Activated naive CD8-positive, alpha-beta T cell treated with anti-CD3 and anti-CD28 coated beads, Interleukin-2, amount 50 U/mL, for 24 hours (primary cell): ENCODE measurements around the gene FAP.

Experiments used
- ATAC-seq: fragments of 150-1000 bp; cut with Tn5 transposase; one replicate; pipeline ENCODE4 v1.10.0; 2021
- DNase-seq: peaks from one replicate; pipeline ENCODE4 v3.0.0; 2021
- H3K27ac Mint-ChIP-seq: one replicate; pipeline ENCODE4 v1.8.0; 2021; ENCODE audit warnings: mild to moderate bottlenecking, mixed read lengths
- H3K27me3 Mint-ChIP-seq: one replicate; pipeline ENCODE4 v1.8.0; 2021; ENCODE audit warnings: mixed read lengths
- H3K36me3 Mint-ChIP-seq: one replicate; pipeline ENCODE4 v1.8.0; 2021; ENCODE audit warnings: low read depth, mixed read lengths
- H3K4me1 Mint-ChIP-seq: one replicate; pipeline ENCODE4 v1.8.0; 2021; ENCODE audit warnings: mixed read lengths
- H3K4me3 Mint-ChIP-seq: one replicate; pipeline ENCODE4 v1.8.0; 2021; ENCODE audit warnings: mild to moderate bottlenecking, moderate library complexity, mixed read lengths
- H3K9me3 Mint-ChIP-seq: one replicate; pipeline ENCODE4 v1.8.0; 2021; ENCODE audit warnings: mixed read lengths

Gene FAP

DNA sequence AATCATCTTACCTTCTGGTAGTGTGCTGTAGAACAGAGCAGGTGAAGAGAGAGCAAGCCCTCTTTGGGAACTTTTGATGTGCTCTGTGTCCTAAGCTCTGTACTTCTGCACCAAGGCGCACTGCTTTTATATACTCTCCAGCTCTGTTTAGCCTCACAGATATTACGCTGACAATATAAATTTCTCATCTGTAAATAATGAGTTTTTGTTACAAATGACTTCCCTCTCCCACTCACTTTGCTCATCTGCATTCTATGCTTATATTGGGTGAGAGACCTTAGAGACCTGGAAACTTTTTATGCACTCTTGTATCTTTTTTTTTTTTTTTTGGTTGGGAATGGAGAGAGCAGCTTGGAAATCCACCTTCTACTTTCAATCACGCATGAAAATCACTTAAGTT lies 91.1 kb downstream of the FAP start, which contains the start of gene GCG:
TSS of gene GCG (minus strand) at position 101 of the 400 bp plus-strand sequence. CDS start 3,069 bp downstream, outside the sequence.
- peaks cover 4% of the 10 kb centered on the region for H3K4me1 Mint-ChIP-seq
- no peak within 1 kb of the TSS for H3K4me3 Mint-ChIP-seq
- H3K9me3 Mint-ChIP-seq, result no peaks in the 10 kb centered on the region
- peaks cover 23% of the 10 kb centered on the region for H3K27me3 Mint-ChIP-seq
- no peaks in the 10 kb centered on the region for H3K36me3 Mint-ChIP-seq
- DNase-seq (no peak), ATAC-seq (no peak)
- no peak within 1 kb of the TSS for H3K27ac Mint-ChIP-seq

DNA sequence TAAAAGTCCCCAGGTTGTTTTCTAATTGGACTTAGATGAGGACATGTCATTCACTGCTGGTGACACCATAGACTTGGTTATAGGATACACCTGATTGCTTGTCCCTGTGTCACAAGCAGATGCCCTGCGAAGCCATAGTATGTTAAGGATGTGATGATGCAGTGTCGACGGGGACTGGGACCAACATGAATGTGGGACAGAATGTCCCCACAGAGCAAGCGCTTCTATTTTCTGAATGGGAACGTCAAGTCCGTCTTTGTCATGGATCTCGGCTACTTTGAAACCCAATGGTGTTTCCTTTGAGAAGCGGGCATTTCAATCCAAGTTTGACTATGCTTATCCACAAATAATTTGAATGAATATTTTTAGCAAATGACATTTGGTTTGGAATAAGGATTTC lies 93.3 kb downstream of the FAP start:
- Mint-ChIP-seq H3K27me3 (peaks cover 31% of the 10 kb centered on the region), H3K4me3 (no peak overlapping the region), H3K27ac (no peak overlapping the region), H3K36me3 (no peaks in the 10 kb centered on the region), H3K4me1 (peaks cover 4% of the 10 kb centered on the region), H3K9me3 (no peaks in the 10 kb centered on the region)
- no peak for DNase-seq
- ATAC-seq, result no peak

DNA sequence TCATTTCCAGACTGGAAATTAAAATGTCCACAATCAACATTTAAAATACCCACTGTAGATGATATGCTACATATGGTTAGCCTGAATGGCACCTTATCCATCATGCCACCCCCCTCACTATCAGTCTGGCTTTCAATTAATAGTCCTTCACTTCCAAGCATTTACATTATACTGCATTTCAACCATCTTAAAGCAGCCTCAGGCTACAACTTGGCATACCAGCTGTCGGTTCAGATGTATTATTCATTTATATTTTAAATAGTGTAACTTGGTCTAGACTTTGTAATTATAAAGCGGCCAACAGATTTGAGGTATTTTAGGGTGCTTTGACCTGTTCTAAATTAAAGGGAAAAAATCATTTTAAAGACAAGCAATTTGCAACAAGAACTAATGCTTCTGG lies 93.8 kb downstream of the FAP start:
- no peak overlapping the region for H3K4me3 Mint-ChIP-seq
- ATAC-seq (no peak), DNase-seq (no peak)
- H3K27me3 Mint-ChIP-seq, result peaks cover 31% of the 10 kb centered on the region
- no peaks in the 10 kb centered on the region for H3K9me3 Mint-ChIP-seq
- no peak overlapping the region for H3K27ac Mint-ChIP-seq
- H3K36me3 Mint-ChIP-seq, result no peaks in the 10 kb centered on the region
- peaks cover 4% of the 10 kb centered on the region for H3K4me1 Mint-ChIP-seq

DNA sequence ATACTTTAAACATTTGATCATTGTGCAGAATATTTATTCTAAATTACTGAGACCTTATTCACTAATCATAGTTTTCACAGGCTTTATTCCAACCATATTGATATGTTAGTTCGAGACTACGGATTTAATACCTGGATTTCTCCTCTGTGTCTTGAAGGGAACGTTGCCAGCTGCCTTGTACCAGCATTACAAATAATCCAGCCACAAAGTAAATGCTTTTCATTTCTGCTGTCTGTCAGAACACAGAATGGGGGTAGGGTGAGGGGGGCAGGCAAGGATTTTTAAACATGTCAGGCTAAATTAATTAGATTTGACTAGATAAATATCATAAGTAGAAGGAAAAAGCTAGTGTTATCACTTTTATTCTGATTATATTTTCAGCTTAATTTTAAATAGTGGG lies 94.3 kb downstream of the FAP start:
- no peak overlapping the region for H3K4me3 Mint-ChIP-seq
- no peak for ATAC-seq
- no peak overlapping the region for H3K27ac Mint-ChIP-seq
- H3K4me1 Mint-ChIP-seq, result peaks cover 2% of the 10 kb centered on the region
- no peaks in the 10 kb centered on the region for H3K36me3 Mint-ChIP-seq
- peaks cover 28% of the 10 kb centered on the region for H3K27me3 Mint-ChIP-seq
- DNase-seq, result no peak
- no peaks in the 10 kb centered on the region for H3K9me3 Mint-ChIP-seq

DNA sequence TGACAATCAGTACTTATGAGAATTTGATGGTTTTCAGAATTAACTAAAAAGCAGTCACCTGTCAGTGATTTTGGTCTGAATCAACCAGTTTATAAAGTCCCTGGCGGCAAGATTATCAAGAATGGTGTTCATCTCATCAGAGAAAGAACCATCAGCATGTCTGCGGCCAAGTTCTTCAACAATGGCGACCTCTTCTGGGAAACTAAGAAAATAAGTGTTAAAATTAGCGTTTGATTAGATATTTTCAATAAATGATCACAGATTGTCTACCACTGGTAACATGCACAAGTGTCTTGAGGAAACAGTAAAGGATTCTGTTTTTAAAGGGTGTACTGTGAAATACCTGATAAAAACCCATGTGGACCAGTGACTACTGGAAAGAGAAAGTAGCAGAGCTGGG lies 99.3 kb downstream of the FAP start:
- DNase-seq (no peak), ATAC-seq (no peak)
- Mint-ChIP-seq H3K4me3 (no peak overlapping the region), H3K27me3 (peaks cover 19% of the 10 kb centered on the region), H3K36me3 (no peaks in the 10 kb centered on the region), H3K9me3 (no peaks in the 10 kb centered on the region), H3K27ac (no peak overlapping the region), H3K4me1 (no peaks in the 10 kb centered on the region)

DNA sequence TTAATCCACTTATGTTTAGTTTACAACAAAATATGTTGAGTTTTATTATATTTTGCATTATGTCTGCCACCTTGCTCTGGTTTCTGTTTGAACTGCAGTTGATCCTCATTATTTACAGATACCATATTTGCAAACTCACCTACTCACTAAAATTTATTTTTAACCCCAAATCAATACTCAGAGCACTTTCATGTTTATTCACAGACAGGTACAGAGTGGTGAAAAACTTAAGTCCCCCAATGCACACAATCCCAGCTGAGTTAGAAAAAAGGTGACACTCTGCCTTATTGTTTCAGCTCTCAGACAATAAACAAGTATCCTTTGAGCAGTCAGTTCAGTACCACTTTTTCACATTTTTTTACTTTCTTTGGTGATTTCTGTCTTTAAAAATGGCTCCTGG lies 104.9 kb downstream of the FAP start:
- H3K4me1 Mint-ChIP-seq, result no peaks in the 10 kb centered on the region
- ATAC-seq (no peak), DNase-seq (no peak)
- no peak overlapping the region for H3K27ac Mint-ChIP-seq
- H3K27me3 Mint-ChIP-seq, result peaks cover 7% of the 10 kb centered on the region
- no peak overlapping the region for H3K4me3 Mint-ChIP-seq
- H3K9me3 Mint-ChIP-seq, result no peaks in the 10 kb centered on the region
- no peaks in the 10 kb centered on the region for H3K36me3 Mint-ChIP-seq

DNA sequence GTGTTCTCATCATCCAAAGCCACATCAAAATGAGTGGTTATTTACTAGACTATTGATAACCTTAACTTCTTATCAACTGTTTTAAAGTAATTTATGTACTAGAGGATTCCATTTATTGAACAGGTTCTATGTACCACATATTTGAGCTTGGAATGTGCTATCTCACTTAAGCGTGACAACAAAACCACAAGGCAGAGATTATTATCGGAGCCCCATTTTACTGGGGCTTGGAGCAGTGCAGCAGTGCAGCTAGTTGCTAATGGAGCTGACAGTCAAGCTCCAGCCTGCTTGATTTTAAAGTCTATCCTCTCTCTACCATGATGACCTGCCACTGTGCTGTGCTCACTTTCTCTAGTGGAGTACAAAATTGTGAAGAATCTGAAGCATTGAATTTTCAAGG lies 115.8 kb downstream of the FAP start:
- H3K27me3 Mint-ChIP-seq, result no peaks in the 10 kb centered on the region
- no peak overlapping the region for H3K4me3 Mint-ChIP-seq
- ATAC-seq, result no peak
- DNase-seq, result no peak
- no peaks in the 10 kb centered on the region for H3K36me3 Mint-ChIP-seq
- no peaks in the 10 kb centered on the region for H3K9me3 Mint-ChIP-seq
- peaks cover 10% of the 10 kb centered on the region for H3K4me1 Mint-ChIP-seq
- no peak overlapping the region for H3K27ac Mint-ChIP-seq

DNA sequence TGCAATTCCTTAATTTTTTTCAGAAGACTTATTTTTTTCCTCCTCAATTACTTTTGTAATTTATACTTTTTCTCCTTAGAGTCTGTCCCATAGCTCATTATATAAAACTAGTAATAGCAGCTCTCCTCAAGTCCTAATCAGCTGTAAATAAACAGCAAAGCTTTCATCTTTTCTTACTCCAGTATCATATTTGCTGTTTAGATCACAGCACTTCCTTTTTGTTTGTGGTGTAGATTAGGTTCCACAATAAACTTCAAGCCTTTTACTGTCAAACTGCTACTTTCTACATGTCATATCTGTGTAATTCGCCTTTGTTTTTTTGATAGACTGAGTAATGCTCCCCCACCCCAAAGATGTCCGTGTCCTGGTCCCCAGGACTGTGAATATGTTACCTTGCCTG lies 116.7 kb downstream of the FAP start:
- H3K4me3 Mint-ChIP-seq, result no peak overlapping the region
- DNase-seq (no peak), ATAC-seq (no peak)
- peaks cover 10% of the 10 kb centered on the region for H3K4me1 Mint-ChIP-seq
- no peaks in the 10 kb centered on the region for H3K36me3 Mint-ChIP-seq
- no peaks in the 10 kb centered on the region for H3K27me3 Mint-ChIP-seq
- no peaks in the 10 kb centered on the region for H3K9me3 Mint-ChIP-seq
- H3K27ac Mint-ChIP-seq, result no peak overlapping the region

DNA sequence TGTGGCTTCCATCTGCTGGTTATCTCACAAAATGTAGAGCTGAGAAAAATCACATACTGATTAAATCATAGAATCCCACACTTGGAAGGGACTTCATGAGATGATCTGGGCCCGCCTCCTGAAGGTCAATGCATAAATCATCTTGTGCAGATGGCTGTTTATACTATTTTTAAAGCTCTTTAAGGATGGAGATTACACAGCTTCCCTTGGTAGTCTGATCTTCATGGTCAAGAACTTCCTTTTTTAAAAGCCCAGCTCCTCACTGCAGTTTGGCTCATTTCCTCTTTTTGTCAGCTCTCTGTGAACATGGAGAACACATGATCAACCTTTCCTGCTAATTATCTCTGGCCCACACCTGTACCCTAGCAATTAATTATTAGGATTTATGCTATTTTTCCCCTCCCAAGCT lies 117.1 kb downstream of the FAP start:
- Mint-ChIP-seq H3K27ac (no peak overlapping the region), H3K27me3 (no peaks in the 10 kb centered on the region), H3K4me1 (peaks cover 10% of the 10 kb centered on the region), H3K9me3 (no peaks in the 10 kb centered on the region), H3K36me3 (no peaks in the 10 kb centered on the region), H3K4me3 (no peak overlapping the region)
- no peak for DNase-seq
- no peak for ATAC-seq

DNA sequence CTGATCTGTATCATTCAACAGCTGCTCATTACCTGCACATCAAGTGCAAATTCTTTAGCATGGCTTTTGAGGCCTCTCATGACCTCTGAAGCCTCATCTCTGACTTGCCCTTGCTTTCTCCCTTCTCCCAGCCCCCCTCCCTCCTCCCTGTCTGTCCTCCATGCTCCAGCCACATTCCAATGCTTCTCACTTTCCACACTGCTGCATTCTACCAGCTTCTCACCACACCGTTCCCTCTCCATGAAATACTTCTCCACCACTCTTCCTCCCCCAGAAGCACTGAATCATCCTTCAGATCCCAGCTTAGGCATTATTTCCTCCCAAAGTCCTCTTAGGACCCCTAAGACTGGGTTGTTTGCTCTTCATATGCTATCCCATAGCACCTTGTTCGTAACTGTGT lies 118.1 kb downstream of the FAP start:
- H3K27me3 Mint-ChIP-seq, result no peaks in the 10 kb centered on the region

DNA sequence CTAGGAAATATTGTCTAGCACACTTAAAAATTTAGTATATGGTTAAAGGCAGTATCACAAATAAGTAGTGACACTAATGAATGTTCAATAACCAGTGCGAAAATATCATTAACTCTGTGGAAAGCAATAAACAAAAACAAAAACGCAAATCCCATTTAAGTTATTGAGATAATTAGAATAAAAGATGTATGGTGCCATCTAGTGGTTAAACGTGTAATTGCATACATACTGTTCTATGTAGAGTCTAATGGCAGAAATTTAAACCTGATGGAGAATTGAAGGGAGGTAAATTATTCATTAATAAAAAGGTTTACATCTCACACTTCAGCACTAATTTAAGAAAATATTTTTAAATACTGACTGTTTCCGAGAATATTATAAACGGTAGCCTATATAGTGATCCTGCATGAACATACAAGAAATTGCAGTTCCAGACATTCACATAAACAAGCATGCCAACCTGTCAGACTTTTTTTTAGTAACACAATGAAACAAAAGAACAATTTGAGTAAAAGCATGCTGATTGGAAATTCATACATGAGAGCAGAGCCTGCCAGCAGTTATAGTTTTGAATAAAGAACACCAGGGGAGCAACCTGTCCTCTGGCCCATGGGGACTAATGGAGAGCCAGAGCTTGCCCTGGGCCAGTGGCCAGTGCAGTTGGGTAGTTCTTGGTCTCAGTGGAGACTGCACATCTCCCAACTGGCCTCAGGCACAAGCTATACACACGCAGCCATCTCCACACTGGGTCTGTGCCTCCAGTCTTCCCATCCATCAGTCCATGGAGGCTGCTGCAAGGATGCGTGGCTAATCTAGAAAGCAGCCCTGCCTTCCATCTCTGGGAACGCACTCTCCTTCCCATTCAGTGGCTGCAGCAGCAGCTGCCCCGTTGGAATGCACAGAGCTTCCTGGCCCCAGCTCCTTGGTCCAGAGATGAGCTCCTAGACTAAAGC lies 119.2 kb downstream of the FAP start:
- DNase-seq, result no peak
- Mint-ChIP-seq H3K4me1 (peaks cover 10% of the 10 kb centered on the region), H3K27ac (no peak overlapping the region), H3K36me3 (no peaks in the 10 kb centered on the region), H3K27me3 (no peaks in the 10 kb centered on the region), H3K4me3 (no peak overlapping the region), H3K9me3 (no peaks in the 10 kb centered on the region)
- no peak for ATAC-seq

More for the DNA sequence above, 118.1 kb downstream of the FAP start:
- no peaks in the 10 kb centered on the region for H3K9me3 Mint-ChIP-seq
- ATAC-seq, result no peak
- H3K36me3 Mint-ChIP-seq, result no peaks in the 10 kb centered on the region
- DNase-seq, result no peak
- H3K4me1 Mint-ChIP-seq, result peaks cover 10% of the 10 kb centered on the region
- no peak overlapping the region for H3K27ac Mint-ChIP-seq
- H3K4me3 Mint-ChIP-seq, result no peak overlapping the region
